CD4-positive, alpha-beta memory T cell (primary cell): ENCODE results near the gene NEK9. TPM values are rescaled to one million over a fixed set of nuclear protein-coding genes. Genes with fewer than 3 reads are reported as not detected.
A peak's percentile ranks its signal among the peaks of the same experiment; 100 is the strongest.
"Not testable (repeated sequence)": the region's sequence is repeated elsewhere in the genome, so short reads cannot be mapped to it uniquely, and the experiment has no call there.

Experiments used
- CTCF ChIA-PET: fragments of 350-600 bp; sonication (Branson Sonifier 250); formaldehyde crosslinking; loops from one replicate; lab custom pipeline; 2021; ENCODE audit warnings: inconsistent platforms; ENCODE audit not compliant: partially characterized antibody; lab: Charles Lee
- POLR2A ChIA-PET: fragments of 350-600 bp; sonication (Branson Sonifier 250); formaldehyde crosslinking; loops from one replicate; lab custom pipeline; 2021; ENCODE audit not compliant: partially characterized antibody; lab: Charles Lee
- DNase-seq, 5 donors: peaks; one replicate each; pipeline versions ENCODE4 v3.0.0 to v3.0.0-alpha.2; 2020 to 2022; ENCODE audit warnings: mixed read lengths in 1 of 5
- H3K27ac ChIP-seq: one replicate; pipeline ENCODE4 v1.7.0; 2013; ENCODE audit warnings: low read depth, low read length
- H3K27me3 ChIP-seq: 2 replicates; pipeline ENCODE4 v1.7.0; 2013; ENCODE audit warnings: mild to moderate bottlenecking, low read length, moderate library complexity; ENCODE audit not compliant: insufficient read depth
- H3K36me3 ChIP-seq: 2 replicates; pipeline ENCODE4 v1.7.0; 2013; ENCODE audit warnings: mild to moderate bottlenecking, low read length, moderate library complexity; ENCODE audit not compliant: insufficient read depth
- H3K4me1 ChIP-seq: 2 replicates; pipeline ENCODE4 v1.7.0; 2013; ENCODE audit warnings: mild to moderate bottlenecking, low read length, moderate library complexity; ENCODE audit not compliant: insufficient read depth
- H3K4me3 ChIP-seq, 2 donors: one replicate each; pipeline ENCODE4 v1.7.0; 2013; ENCODE audit warnings: low read length in 2 of 2, mild to moderate bottlenecking in 1 of 2
- H3K9me3 ChIP-seq, 2 donors: one replicate each; pipeline ENCODE4 v1.7.0; 2013; ENCODE audit warnings: low read length in 2 of 2, control low read depth in 1 of 2; ENCODE audit not compliant: control insufficient read depth in 1 of 2
- H3K27ac Mint-ChIP-seq, 7 donors: one replicate each; pipeline ENCODE4 v1.8.0; 2020 to 2021; ENCODE audit warnings: mixed read lengths in 7 of 7, mild to moderate bottlenecking in 6 of 7, inconsistent platforms in 3 of 7, moderate library complexity in 3 of 7
- H3K27me3 Mint-ChIP-seq, 2 donors: one replicate each; pipeline ENCODE4 v1.8.0; 2020 to 2021; ENCODE audit warnings: mixed read lengths in 2 of 2
- H3K36me3 Mint-ChIP-seq, 2 donors: one replicate each; pipeline ENCODE4 v1.8.0; 2020 to 2021; ENCODE audit warnings: mixed read lengths in 2 of 2, inconsistent platforms in 1 of 2, mild to moderate bottlenecking in 1 of 2
- H3K4me1 Mint-ChIP-seq, 4 donors: one replicate each; pipeline ENCODE4 v1.8.0; 2020 to 2021; ENCODE audit warnings: mixed read lengths in 4 of 4, mild to moderate bottlenecking in 1 of 4
- H3K4me3 Mint-ChIP-seq, 8 donors: one replicate each; pipeline ENCODE4 v1.8.0; 2020 to 2021; ENCODE audit warnings: mixed read lengths in 8 of 8, mild to moderate bottlenecking in 7 of 8, moderate library complexity in 6 of 8, inconsistent platforms in 3 of 8
- H3K9me3 Mint-ChIP-seq, 8 donors: one replicate each; pipeline ENCODE4 v1.8.0; 2020 to 2021; ENCODE audit warnings: mixed read lengths in 8 of 8, mild to moderate bottlenecking in 5 of 8, inconsistent platforms in 3 of 8, moderate library complexity in 1 of 8
- intact Hi-C: fragments of 100-400 bp; cut with micrococcal nuclease; formaldehyde crosslinking; loops from one replicate; pipeline ENCODE4 v1.15.1; 2023
- polyA plus RNA-seq, 2 donors: library from polyadenylated mRNA; unstranded; fragments of 300-500 nt; fragmentation: Illumina TruSeq; gene quantifications; one replicate each; pipeline ENCODE4 v1.2.3, GENCODE V29; 2021
- total RNA-seq, 2 experiments: library from RNA; stranded (reverse); gene quantifications; one replicate each; pipeline ENCODE4 v1.2.3, GENCODE V29; 2021

Gene NEK9
- total and polyA plus RNA-seq, 4 experiments from 2014 or later: 9.8 to 133 (median 74.6) TPM

DNA sequence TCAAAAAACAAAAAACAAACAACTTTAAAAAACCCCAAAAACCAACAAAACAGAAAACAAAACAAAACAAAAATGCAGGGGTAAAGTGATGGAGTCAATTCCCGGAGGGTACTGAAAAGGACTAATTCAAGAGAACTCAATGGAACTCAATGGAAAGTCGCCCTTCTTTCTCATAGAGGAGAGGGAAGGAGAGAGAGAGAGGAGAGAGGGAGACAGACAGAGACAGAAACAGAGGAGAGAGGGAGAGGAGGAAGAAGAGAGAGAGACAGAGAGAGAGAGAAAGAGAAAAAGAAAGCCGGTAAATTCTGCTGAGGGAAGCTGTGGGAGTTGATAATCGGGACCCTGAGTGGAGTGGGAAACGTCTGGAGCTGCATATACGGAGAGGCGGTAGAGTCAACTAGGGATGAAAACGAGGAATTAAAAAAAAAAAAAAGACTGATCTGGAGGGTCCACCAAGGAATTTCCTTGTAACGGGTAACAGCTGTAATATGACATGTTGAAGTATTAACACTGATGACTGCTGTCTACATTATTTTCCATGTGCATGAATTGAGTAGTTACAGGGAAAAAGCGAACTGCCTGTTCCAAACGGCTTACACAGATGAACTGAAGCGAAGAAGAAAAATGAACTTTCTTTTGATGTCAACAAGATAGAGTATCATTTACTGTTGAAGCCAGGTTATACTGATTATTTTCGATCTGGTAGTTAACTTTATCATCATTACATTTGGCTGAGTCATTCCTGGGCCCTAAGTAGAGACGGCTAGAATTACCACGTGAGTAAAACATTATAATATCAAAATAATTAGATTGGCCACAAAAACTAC is 58.3 kb downstream of the NEK9 start:
- no peaks in the 10 kb centered on the region for H3K27me3 ChIP-seq
- ChIA-PET POLR2A (interaction anchor here (1.5 to 3.1 kb wide), 4 partner anchors 10 to 66 kb away, joined by 6 to 16 read pairs (median 8); partner anchors contain the start of genes EIF2B2, MLH3 and NEK9), CTCF (no interaction called here)
- H3K27ac Mint-ChIP-seq: no peak overlapping the region
- H3K4me1 ChIP-seq: peaks cover 18% of the 10 kb centered on the region
- intact Hi-C loops: loop anchor here (1.0 kb wide), 1 partner anchor 66 kb away; the partner anchor contains the start of gene EIF2B2
- peaks cover 6 to 17% (median 11%) of the 10 kb centered on the region in 4 donors for H3K4me1 Mint-ChIP-seq
- H3K27ac ChIP-seq: peak overlapping the region; percentile 32
- H3K4me3 ChIP-seq: peak overlapping the region in 1 of 2 donors; percentile 58
- H3K9me3 ChIP-seq: no peaks in the 10 kb centered on the region
- no peaks in the 10 kb centered on the region for H3K9me3 Mint-ChIP-seq
- peaks cover 0 to 6% of the 10 kb centered on the region in 2 donors for H3K36me3 Mint-ChIP-seq
- DNase-seq: no peak
- no peaks in the 10 kb centered on the region for H3K36me3 ChIP-seq
- no peaks in the 10 kb centered on the region for H3K27me3 Mint-ChIP-seq
- H3K4me3 Mint-ChIP-seq: no peak overlapping the region

DNA sequence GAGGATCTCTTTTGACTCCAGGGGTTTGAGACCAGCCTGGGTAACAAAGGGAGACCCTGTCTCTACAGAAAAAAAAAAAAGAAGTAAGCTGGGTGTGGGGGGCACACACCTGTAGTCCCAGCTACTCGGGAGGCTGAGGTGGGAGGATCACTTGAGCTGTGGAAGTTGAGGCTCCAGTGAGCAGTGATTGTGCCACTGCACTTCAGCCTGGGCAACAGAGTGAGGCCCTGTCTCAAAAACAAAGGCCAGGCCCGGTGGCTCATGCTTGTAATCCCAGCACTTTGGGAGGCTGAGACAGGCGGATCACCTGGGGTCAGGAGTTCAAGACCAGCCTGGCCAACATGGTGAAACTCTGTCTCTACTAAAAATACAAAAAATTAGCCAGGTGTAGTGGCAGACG is 59.1 kb downstream of the NEK9 start:
- Mint-ChIP-seq H3K36me3 (peaks cover 0 to 11% of the 10 kb centered on the region in 2 donors), H3K4me1 (peaks cover 13 to 24% (median 18%) of the 10 kb centered on the region in 4 donors)
- H3K27ac Mint-ChIP-seq, H3K27ac ChIP-seq, H3K9me3 Mint-ChIP-seq, intact Hi-C loops, H3K27me3 ChIP-seq, H3K27me3 Mint-ChIP-seq, H3K9me3 ChIP-seq, H3K36me3 ChIP-seq, CTCF ChIA-PET, H3K4me3 ChIP-seq, H3K4me3 Mint-ChIP-seq, DNase-seq: not testable (repeated sequence)
- H3K4me1 ChIP-seq: peaks cover 25% of the 10 kb centered on the region
- POLR2A ChIA-PET: interaction anchor here (0.8 to 3.1 kb wide), 2 partner anchors 65 to 162 kb away, joined by 3 to 16 read pairs; partner anchors contain the start of gene EIF2B2

DNA sequence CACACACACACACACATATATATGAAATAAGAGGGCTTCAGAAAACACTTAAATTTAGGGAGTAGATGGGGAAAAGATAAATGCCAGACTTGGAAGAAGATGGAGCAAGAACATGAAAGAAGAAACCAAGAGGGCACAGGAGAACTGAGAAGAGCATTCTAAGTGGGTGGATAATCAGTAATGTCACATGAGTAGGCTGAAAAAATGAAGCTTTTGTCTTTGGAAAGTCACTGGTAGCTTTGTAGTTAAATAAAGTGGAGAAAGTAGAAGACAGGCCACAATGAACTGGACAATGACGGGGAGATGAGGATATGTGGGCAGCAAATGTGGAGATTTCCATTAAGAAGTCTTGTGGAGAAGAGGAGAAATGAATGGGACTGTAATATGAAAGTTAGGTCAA is 59.6 kb downstream of the NEK9 start:
- H3K27ac Mint-ChIP-seq: no peak overlapping the region
- no peaks in the 10 kb centered on the region for H3K9me3 ChIP-seq
- ChIA-PET POLR2A (interaction anchor here (0.8 kb wide), 1 partner anchor 162 kb away, joined by 3 read pairs; no protein-coding TSS in a partner anchor), CTCF (no interaction called here)
- H3K4me1 ChIP-seq: peaks cover 27% of the 10 kb centered on the region
- no peaks in the 10 kb centered on the region for H3K36me3 ChIP-seq
- no peak overlapping the region for H3K4me3 Mint-ChIP-seq
- no peak for DNase-seq
- H3K9me3 Mint-ChIP-seq: no peaks in the 10 kb centered on the region
- peaks cover 0 to 11% of the 10 kb centered on the region in 2 donors for H3K36me3 Mint-ChIP-seq
- H3K27me3 ChIP-seq: no peaks in the 10 kb centered on the region
- H3K27me3 Mint-ChIP-seq: no peaks in the 10 kb centered on the region
- intact Hi-C loops: no loop called here
- peaks cover 14 to 30% (median 20%) of the 10 kb centered on the region in 4 donors for H3K4me1 Mint-ChIP-seq
- no peak overlapping the region for H3K4me3 ChIP-seq
- H3K27ac ChIP-seq: no peak overlapping the region

DNA sequence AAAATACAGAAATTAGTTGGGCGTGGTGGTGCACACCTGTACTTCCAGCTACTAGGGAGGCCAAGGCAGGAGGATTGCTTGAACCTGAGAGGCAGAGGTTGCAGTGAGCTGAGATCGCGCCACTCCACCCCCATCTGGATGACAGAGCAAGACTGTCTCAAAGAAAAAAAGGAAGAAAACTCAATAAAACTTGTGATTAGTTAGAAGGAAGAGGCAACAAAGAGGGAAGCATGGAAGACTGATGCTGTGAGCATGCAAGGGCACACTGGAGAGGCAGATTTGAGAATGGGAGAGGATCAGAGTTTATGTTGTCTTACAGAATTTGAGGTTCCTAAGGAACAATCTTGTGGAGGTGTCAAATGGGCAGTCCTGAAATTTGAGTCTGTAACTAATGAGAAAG is 60.2 kb downstream of the NEK9 start:
- no peak overlapping the region for H3K4me3 ChIP-seq
- peaks cover 27% of the 10 kb centered on the region for H3K4me1 ChIP-seq
- Mint-ChIP-seq H3K9me3 (no peaks in the 10 kb centered on the region), H3K4me3 (no peak overlapping the region), H3K36me3 (peaks cover 0 to 11% of the 10 kb centered on the region in 2 donors), H3K4me1 (peaks cover 14 to 30% (median 20%) of the 10 kb centered on the region in 4 donors), H3K27me3 (no peaks in the 10 kb centered on the region), H3K27ac (no peak overlapping the region)
- H3K27ac ChIP-seq: no peak overlapping the region
- POLR2A ChIA-PET: interaction anchor here (1.3 kb wide), 1 partner anchor 16 kb away, joined by 3 read pairs; the partner anchor contains the start of gene MLH3
- CTCF ChIA-PET: no interaction called here
- DNase-seq: no peak
- intact Hi-C loops: no loop called here
- no peaks in the 10 kb centered on the region for H3K27me3 ChIP-seq
- H3K36me3 ChIP-seq: no peaks in the 10 kb centered on the region
- no peaks in the 10 kb centered on the region for H3K9me3 ChIP-seq

DNA sequence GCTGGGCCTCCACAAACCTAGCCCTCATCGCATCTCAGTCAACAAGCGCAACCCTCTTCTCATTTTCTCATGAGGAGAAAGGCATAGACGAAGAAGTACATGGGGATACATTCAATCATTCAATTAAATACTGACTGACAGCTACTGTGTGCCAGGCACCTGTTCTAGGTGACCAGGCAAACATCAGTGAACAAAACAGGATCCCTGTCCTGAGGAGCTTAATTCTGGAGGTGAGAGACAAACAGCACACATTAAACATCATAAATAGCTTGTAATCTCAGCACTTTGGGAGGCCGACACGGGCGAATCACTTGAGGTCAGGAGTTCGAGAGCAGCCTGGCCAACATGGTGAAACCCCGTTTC is 62.7 kb downstream of the NEK9 start:
- no peaks in the 10 kb centered on the region for H3K9me3 ChIP-seq
- no peaks in the 10 kb centered on the region for H3K27me3 ChIP-seq
- no peaks in the 10 kb centered on the region for H3K36me3 ChIP-seq
- peak overlapping the region; percentile 76 for H3K27ac ChIP-seq
- H3K4me3 Mint-ChIP-seq: peak overlapping the region; percentile 96 to 100 (median 99)
- H3K4me1 ChIP-seq: peaks cover 23% of the 10 kb centered on the region
- ChIA-PET CTCF (interaction anchor here (1.1 to 4.1 kb wide), 3 partner anchors 15 to 224 kb away, joined by 3 to 25 read pairs (median 6); no protein-coding TSS in a partner anchor), POLR2A (interaction anchor here (0.7 to 2.8 kb wide), 9 partner anchors 10 to 301 kb away, joined by 3 to 18 read pairs (median 6); partner anchors contain the start of genes EIF2B2, MLH3, NEK9 and YLPM1)
- no peaks in the 10 kb centered on the region for H3K27me3 Mint-ChIP-seq
- no peaks in the 10 kb centered on the region for H3K9me3 Mint-ChIP-seq
- H3K36me3 Mint-ChIP-seq: peaks cover 11 to 21% of the 10 kb centered on the region in 2 donors
- intact Hi-C loops: loop anchor here (1.0 to 5.0 kb wide), 3 partner anchors 13 to 572 kb away; partner anchors contain the start of genes EIF2B2, ISCA2, MLH3 and NPC2
- no peak for DNase-seq
- peak overlapping the region; percentile 92 to 98 (median 97) for H3K27ac Mint-ChIP-seq
- peak overlapping the region; percentile 85 to 97 for H3K4me3 ChIP-seq
- H3K4me1 Mint-ChIP-seq: peaks cover 15 to 42% (median 24%) of the 10 kb centered on the region in 4 donors

DNA sequence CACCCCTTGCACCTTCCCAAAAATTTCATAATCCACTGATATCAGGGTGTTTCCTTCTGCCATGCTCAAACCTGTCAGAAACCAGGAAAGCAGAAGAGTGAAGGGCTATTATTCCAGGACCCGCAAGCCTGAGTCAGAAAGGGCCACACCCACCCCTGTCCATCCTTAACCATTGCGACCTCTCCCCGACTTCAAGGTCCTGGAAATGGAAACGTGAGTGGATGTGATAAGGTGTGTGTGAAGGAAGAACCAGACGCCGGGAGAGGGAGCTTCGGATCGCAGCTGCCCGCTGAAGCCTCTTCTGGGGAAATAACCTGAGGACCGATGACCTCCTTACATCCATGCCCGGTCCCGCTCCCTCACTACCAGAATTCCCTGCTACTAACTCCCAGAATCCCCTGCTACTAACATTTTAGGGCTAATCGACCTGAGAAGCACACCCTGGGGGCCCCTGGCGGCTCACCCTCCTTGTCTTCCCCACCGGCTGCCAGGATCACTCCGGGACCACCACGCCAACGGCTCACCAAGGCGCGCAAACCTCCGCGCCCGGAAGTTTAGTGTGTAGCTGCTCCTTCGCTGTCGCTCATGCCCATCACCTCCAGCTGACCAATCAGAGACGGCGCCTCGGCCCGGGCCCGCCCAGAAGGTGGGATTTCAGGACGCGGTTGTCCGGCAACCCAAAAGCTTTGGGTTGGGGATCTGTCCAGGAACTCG is 63.2 kb downstream of the NEK9 start, which contains the start of gene ACYP1:
ACYP1 (minus strand) TSS at position 534 of the 714 bp plus-strand sequence; CDS start at position 63, 471 bp downstream.
- POLR2A ChIA-PET: interaction anchor here (0.5 to 2.8 kb wide), 11 partner anchors 8 to 301 kb away, joined by 3 to 18 read pairs (median 4); partner anchors contain the start of genes EIF2B2, MLH3, NEK9 and YLPM1

More for the DNA sequence above, 63.2 kb downstream of the NEK9 start, which contains the start of gene ACYP1:
- CTCF ChIA-PET: interaction anchor here (0.6 to 4.1 kb wide), 5 partner anchors 15 to 1119 kb away, joined by 3 to 25 read pairs (median 6); no protein-coding TSS in a partner anchor
- Histone ChIP-seq H3K27me3 (no peaks in the 10 kb centered on the region), H3K4me1 (peaks cover 20% of the 10 kb centered on the region), H3K4me3 (peak within 1 kb of the TSS; percentile 85 to 97), H3K36me3 (no peaks in the 10 kb centered on the region), H3K9me3 (no peaks in the 10 kb centered on the region), H3K27ac (peak within 1 kb of the TSS; percentile 76)
- H3K27me3 Mint-ChIP-seq: no peaks in the 10 kb centered on the region
- peak within 1 kb of the TSS; percentile 92 to 98 (median 97) for H3K27ac Mint-ChIP-seq
- H3K36me3 Mint-ChIP-seq: peaks cover 11 to 22% of the 10 kb centered on the region in 2 donors
- H3K4me3 Mint-ChIP-seq: peak within 1 kb of the TSS; percentile 96 to 100 (median 99)
- peaks cover 16 to 42% (median 24%) of the 10 kb centered on the region in 4 donors for H3K4me1 Mint-ChIP-seq
- peak; percentile 85 to 89 (median 87) for DNase-seq
- no peaks in the 10 kb centered on the region for H3K9me3 Mint-ChIP-seq
- intact Hi-C loops: loop anchor here (1.0 to 5.0 kb wide), 3 partner anchors 12 to 571 kb away; partner anchors contain the start of genes EIF2B2, ISCA2, MLH3 and NPC2
